Fibroblast of peridontal ligament (primary cell): ENCODE results near the gene CDH22.

Experiments
- DNase-seq: peaks from one replicate; pipeline ENCODE4 v3.0.0-alpha.2; 2010; ENCODE audit errors: extremely low read depth

Gene CDH22

GRCh38 chr20:46196990-46197389 is 111.3 kb downstream of the CDH22 start:
- no peak for DNase-seq

GRCh38 chr20:46195264-46196036 is 112.8 kb downstream of the CDH22 start:
- DNase-seq: no peak

- DNase-seq: no peak
These were observed 113.9 kb downstream of the CDH22 start for GRCh38 chr20:46194409-46194808.

GRCh38 chr20:46192376-46192944 is 115.8 kb downstream of the CDH22 start:
- DNase-seq: no peak

- DNase-seq: no peak
These were observed 116.7 kb downstream of the CDH22 start for GRCh38 chr20:46191611-46192010.

GRCh38 chr20:46191168-46191540 is 117.1 kb downstream of the CDH22 start:
- no peak for DNase-seq

GRCh38 chr20:46190478-46191167 is 117.7 kb downstream of the CDH22 start:
- no peak for DNase-seq

- DNase-seq: no peak
These were observed 119.3 kb downstream of the CDH22 start for GRCh38 chr20:46188866-46189541.

GRCh38 chr20:46186210-46186609 is 122.1 kb downstream of the CDH22 start:
- no peak for DNase-seq

GRCh38 chr20:46185353-46185752 is 122.9 kb downstream of the CDH22 start:
- no peak for DNase-seq

- DNase-seq: no peak
These were observed 124.5 kb downstream of the CDH22 start for GRCh38 chr20:46183768-46184167.

- DNase-seq: no peak
These were observed 125.8 kb downstream of the CDH22 start for GRCh38 chr20:46182276-46183200.

- no peak for DNase-seq
These were observed 128.4 kb downstream of the CDH22 start for GRCh38 chr20:46179862-46180261.

GRCh38 chr20:46178891-46179290 is 129.4 kb downstream of the CDH22 start:
- DNase-seq: no peak

- no peak for DNase-seq
These were observed 130.5 kb downstream of the CDH22 start for GRCh38 chr20:46177768-46178167.

GRCh38 chr20:46176739-46177378 is 131.4 kb downstream of the CDH22 start:
- no peak for DNase-seq

GRCh38 chr20:46175127-46175494 is 133.2 kb downstream of the CDH22 start:
- no peak for DNase-seq

GRCh38 chr20:46174469-46175126 is 133.7 kb downstream of the CDH22 start:
- DNase-seq: peak; percentile 23

- no peak for DNase-seq
These were observed 134.4 kb downstream of the CDH22 start for GRCh38 chr20:46173652-46174468.
